GM10847 (cell line): ENCODE data around the gene RPS23.

Experiments used
- POLR2A ChIP-seq: IDR thresholded peaks from 2 replicates; pipeline ENCODE4 v1.6.1; 2011; ENCODE audit not compliant: insufficient read length; ENCODE audit errors: extremely low read depth

The RPS23 gene

GRCh38 chr5:82296929-82297328, 18.8 kb upstream of the RPS23 start:
- no peak for TF ChIP-seq POLR2A

- TF ChIP-seq POLR2A: no peak
Measured at GRCh38 chr5:82295959-82296531, 17.9 kb upstream of the RPS23 start.

DNA sequence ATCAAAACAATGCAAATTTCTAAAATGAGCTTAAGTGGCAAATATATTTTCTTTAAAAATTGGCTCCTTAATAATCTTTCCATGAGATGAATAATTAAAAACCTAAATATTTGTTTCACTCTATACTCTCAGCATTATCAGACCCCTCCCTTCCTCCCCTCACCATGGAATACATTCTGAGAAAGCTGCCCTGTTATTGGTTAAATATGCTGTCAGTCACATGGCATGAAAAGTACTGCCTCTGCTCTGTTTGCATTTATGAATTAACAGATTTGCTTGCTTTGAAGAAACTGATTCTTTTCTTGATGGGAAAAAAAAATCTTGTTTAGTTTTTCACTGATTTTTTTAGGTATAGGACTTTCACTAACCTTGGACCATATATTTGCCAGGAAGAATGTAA, 17.0 kb upstream of the RPS23 start:
- TF ChIP-seq POLR2A: no peak

GRCh38 chr5:82291420-82291819, 13.3 kb upstream of the RPS23 start:
- TF ChIP-seq POLR2A: no peak

DNA sequence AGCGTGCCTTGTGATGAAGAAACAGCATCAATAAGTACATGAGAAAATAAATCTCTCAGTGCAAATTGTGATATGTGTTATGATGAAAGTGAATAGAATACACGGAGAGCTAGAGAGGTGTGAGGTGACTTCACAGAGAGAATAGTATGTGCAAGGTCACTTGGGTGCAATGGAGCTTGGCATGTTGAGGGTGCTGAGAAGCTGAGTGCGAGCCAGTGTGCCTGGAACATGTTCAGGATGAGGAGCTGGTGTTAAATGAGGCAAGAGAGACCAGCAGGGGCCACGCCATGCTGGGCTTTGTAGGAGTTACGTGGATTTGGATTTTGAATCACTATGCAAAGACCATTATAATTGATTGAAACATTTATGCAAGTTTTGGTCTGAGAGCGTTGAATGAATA, 12.8 kb upstream of the RPS23 start:
- no peak for TF ChIP-seq POLR2A

DNA sequence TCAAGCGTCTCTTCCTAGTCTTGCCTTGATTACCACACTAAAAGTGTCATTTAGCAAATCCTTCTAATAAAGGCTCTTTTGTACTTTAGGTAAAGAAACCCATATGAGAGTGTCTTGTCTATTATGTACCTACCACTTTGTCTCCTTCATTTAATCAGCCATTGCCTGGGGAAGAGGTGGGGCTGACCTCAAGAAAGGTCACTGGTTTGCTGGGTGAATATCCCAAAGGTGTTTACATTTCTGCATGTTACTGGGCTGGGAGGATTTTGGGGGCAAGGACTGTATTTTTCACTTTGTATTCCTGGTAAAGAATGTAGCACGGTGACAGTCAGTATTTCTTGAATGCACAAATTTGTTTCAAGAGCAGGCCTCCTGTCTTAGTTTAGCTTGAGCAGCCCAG, 11.9 kb upstream of the RPS23 start:
- no peak for TF ChIP-seq POLR2A

GRCh38 chr5:82287625-82288024, 9.5 kb upstream of the RPS23 start:
- no peak for TF ChIP-seq POLR2A

GRCh38 chr5:82285206-82285605, 7.1 kb upstream of the RPS23 start:
- TF ChIP-seq POLR2A: no peak

DNA sequence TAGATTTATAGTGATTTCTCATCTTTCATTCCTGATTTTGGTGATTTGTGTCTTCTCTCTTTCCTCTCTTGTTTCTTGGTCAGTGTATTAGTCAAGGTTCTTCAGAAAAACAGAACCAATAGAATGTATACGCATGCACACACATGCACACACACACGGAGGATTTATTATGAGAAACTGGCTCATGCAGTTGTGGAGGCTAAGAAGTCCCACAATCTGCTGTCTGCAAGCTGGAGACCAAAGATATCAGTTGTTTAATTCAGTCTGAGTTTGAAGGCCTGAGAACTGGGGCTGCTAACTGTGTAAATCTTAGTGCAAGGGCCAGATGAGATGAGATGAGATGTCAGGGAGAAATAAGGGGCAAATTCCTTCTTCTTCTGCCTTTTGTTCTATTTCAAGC, 5.7 kb upstream of the RPS23 start:
- no peak for TF ChIP-seq POLR2A

GRCh38 chr5:82278711-82279370, 687 bp upstream of the RPS23 start:
- no peak for TF ChIP-seq POLR2A

GRCh38 chr5:82277613-82277986, 554 bp downstream of the RPS23 start:
- TF ChIP-seq POLR2A: no peak

DNA sequence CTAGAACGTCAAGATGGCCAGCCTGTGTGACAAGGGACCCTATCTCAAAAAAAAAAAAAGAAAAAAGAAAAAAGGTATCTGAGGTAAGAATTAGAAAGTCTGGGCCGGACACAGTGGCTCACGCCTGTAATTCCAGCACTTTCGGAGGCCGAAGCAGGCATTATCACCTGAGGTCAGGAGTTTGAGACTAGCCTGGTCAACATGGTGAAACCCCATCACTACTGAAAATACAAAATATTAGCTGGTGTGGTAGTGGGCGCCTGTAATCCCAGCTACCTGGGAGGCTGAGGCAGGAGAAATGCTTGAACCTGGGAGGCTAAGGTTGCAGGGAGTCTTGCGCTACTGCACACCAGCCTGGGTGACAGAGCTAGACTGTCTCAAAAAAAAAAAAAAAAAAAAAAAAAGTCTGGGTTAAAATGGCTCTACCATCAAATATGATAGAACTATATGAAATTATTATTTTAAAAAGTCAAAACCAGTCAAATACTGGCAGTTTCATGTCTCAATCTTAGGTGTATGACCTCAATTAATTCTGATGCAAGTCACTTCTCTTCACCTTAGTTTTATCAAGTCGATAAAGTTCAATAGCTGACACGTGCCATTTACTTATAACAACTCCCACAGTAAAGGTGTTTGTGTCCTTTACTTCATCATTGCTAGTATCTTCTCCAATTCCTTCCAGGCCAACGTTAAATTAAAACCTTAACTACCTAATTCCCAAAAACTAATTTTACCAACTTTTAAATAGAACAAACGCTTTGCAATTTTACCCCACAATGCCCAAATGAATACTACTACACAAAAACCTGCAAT, 1.1 kb downstream of the RPS23 start:
- TF ChIP-seq POLR2A: no peak

GRCh38 chr5:82275216-82275664, 2.9 kb downstream of the RPS23 start:
- TF ChIP-seq POLR2A: no peak

GRCh38 chr5:82274343-82275211, 3.6 kb downstream of the RPS23 start:
- no peak for TF ChIP-seq POLR2A

- no peak for TF ChIP-seq POLR2A
Measured at GRCh38 chr5:82265047-82265446, 13.1 kb downstream of the RPS23 start.
